CD4-positive, CD25-positive, alpha-beta regulatory T cell (primary cell): ENCODE results near the gene CDK13. TPM values are rescaled to one million over a fixed set of nuclear protein-coding genes. Genes with fewer than 3 reads are reported as not detected.
"Not testable (repeated sequence)": the region's sequence is repeated elsewhere in the genome, so short reads cannot be mapped to it uniquely, and the experiment has no call there.

Source experiments
- ATAC-seq, 2 donors: fragments of 150-1000 bp; cut with Tn5 transposase; one replicate each; pipeline ENCODE4 v1.10.0; 2021; ENCODE audit warnings: low read depth in 2 of 2, moderate number of reproducible peaks in 2 of 2, moderate library complexity in 1 of 2
- DNase-seq, 3 donors: peaks; one replicate each; pipeline versions ENCODE4 v3.0.0 to v3.0.0-alpha.2; 2012 to 2022; ENCODE audit warnings: mixed read lengths in 1 of 3
- H3K27ac ChIP-seq: one replicate; pipeline ENCODE4 v1.7.0; 2013; ENCODE audit warnings: mild to moderate bottlenecking, low read length; ENCODE audit not compliant: insufficient read depth, poor library complexity, severe bottlenecking
- H3K27me3 ChIP-seq: one replicate; pipeline ENCODE4 v1.7.0; 2013; ENCODE audit warnings: low read length; ENCODE audit not compliant: control insufficient read depth, insufficient read depth
- H3K36me3 ChIP-seq: one replicate; pipeline ENCODE4 v1.7.0; 2013; ENCODE audit warnings: mild to moderate bottlenecking, low read length, moderate library complexity; ENCODE audit not compliant: control insufficient read depth, insufficient read depth
- H3K4me1 ChIP-seq: 2 replicates; pipeline ENCODE4 v1.7.0; 2013; ENCODE audit warnings: mild to moderate bottlenecking, low read length; ENCODE audit not compliant: insufficient read depth, control insufficient read depth, poor library complexity, severe bottlenecking
- H3K4me3 ChIP-seq: one replicate; pipeline ENCODE4 v1.7.0; 2013; ENCODE audit warnings: low read depth, mild to moderate bottlenecking, low read length, moderate library complexity
- H3K9me3 ChIP-seq, 2 experiments: 1 replicate in 1 of 2; 2 replicates in 1 of 2; pipeline ENCODE4 v1.7.0; 2013; ENCODE audit warnings: low read length in 2 of 2, mild to moderate bottlenecking in 1 of 2, moderate library complexity in 1 of 2; ENCODE audit not compliant: control insufficient read depth in 2 of 2
- H3K27ac Mint-ChIP-seq, 3 donors: one replicate each; pipeline ENCODE4 v1.8.0; 2020 to 2022; ENCODE audit warnings: mild to moderate bottlenecking in 3 of 3, mixed read lengths in 3 of 3, moderate library complexity in 2 of 3
- H3K27me3 Mint-ChIP-seq: one replicate; pipeline ENCODE4 v1.8.0; 2022; ENCODE audit warnings: mild to moderate bottlenecking, mixed read lengths
- H3K36me3 Mint-ChIP-seq: one replicate; pipeline ENCODE4 v1.8.0; 2020; ENCODE audit warnings: mixed read lengths
- H3K4me1 Mint-ChIP-seq, 4 donors: one replicate each; pipeline ENCODE4 v1.8.0; 2020 to 2022; ENCODE audit warnings: mixed read lengths in 4 of 4, mild to moderate bottlenecking in 1 of 4
- H3K4me3 Mint-ChIP-seq, 4 donors: one replicate each; pipeline ENCODE4 v1.8.0; 2020 to 2022; ENCODE audit warnings: mild to moderate bottlenecking in 4 of 4, mixed read lengths in 4 of 4, moderate library complexity in 3 of 4
- H3K9me3 Mint-ChIP-seq, 7 donors: one replicate each; pipeline ENCODE4 v1.8.0; 2020 to 2022; ENCODE audit warnings: mixed read lengths in 7 of 7, mild to moderate bottlenecking in 3 of 7, moderate library complexity in 2 of 7
- polyA plus RNA-seq, 4 donors: library from polyadenylated mRNA; unstranded; fragments of 300-500 nt; fragmentation: Illumina TruSeq; gene quantifications; one replicate each; pipeline ENCODE4 v1.2.3, GENCODE V29; 2021
- total RNA-seq: library from RNA; stranded (reverse); gene quantifications from one replicate; pipeline ENCODE4 v1.2.3, GENCODE V29; 2022

The CDK13 gene
- total and polyA plus RNA-seq, 5 donors from 2014 or later, result 23.7 to 124 (median 33.9) TPM

DNA sequence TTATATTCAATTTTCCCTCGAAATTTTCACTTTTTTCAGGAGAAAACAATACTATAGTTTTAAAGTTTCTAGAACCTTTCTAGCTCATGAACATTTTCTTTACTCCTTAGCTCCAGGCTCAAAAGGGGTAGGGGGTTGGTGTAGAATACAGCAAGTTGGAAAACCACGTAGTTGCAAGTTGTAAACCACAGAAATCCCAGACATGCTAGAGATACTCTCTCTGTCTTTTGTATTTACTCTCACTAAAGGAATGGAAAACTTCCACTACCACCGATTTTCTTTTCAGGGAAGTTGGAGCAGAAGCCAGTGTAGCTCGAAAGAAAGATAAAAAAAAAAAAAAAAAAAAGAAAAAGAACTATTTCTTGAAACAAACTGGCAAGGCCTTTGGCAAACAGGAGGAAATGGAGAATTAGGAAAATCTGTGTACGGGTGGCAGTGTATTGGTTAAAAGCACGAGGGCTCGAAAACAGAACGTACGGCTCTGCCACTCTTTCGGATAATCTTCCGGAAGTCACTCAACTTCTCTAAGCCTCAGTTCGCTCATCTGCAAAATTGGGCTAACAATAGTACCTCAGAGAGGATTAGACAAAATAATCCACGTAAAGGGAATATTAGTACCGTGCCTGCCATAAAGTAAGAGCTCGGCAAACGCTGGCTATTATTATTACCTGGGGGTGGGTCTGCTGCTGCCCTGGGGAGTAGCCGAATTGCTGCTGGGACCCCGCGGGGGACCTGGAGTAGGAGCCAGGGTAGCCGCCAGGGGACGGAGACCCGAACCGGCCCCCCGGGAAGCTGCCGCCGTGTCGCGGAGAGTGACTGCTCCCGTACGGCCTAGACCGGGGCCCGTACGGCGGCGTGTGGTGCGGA is 183.7 kb downstream of the CDK13 start:
- peaks cover 25 to 49% (median 35%) of the 10 kb centered on the region in 4 donors for H3K4me1 Mint-ChIP-seq
- Histone ChIP-seq H3K9me3 (no peaks in the 10 kb centered on the region), H3K27ac (peak overlapping the region; percentile 88), H3K36me3 (no peaks in the 10 kb centered on the region), H3K4me1 (peaks cover 32% of the 10 kb centered on the region), H3K27me3 (no peaks in the 10 kb centered on the region), H3K4me3 (peak overlapping the region; percentile 99)
- DNase-seq (peak in 1 of 3 donors; percentile 54), ATAC-seq (peak; percentile 42 to 52)
- peak overlapping the region; percentile 95 to 99 (median 97) for H3K4me3 Mint-ChIP-seq
- peaks cover 3% of the 10 kb centered on the region for H3K36me3 Mint-ChIP-seq
- peaks cover 0 to 3% (median 0%) of the 10 kb centered on the region in 7 donors for H3K9me3 Mint-ChIP-seq
- H3K27ac Mint-ChIP-seq, result peak overlapping the region; percentile 90 to 97 (median 94)
- peaks cover 29% of the 10 kb centered on the region for H3K27me3 Mint-ChIP-seq

DNA sequence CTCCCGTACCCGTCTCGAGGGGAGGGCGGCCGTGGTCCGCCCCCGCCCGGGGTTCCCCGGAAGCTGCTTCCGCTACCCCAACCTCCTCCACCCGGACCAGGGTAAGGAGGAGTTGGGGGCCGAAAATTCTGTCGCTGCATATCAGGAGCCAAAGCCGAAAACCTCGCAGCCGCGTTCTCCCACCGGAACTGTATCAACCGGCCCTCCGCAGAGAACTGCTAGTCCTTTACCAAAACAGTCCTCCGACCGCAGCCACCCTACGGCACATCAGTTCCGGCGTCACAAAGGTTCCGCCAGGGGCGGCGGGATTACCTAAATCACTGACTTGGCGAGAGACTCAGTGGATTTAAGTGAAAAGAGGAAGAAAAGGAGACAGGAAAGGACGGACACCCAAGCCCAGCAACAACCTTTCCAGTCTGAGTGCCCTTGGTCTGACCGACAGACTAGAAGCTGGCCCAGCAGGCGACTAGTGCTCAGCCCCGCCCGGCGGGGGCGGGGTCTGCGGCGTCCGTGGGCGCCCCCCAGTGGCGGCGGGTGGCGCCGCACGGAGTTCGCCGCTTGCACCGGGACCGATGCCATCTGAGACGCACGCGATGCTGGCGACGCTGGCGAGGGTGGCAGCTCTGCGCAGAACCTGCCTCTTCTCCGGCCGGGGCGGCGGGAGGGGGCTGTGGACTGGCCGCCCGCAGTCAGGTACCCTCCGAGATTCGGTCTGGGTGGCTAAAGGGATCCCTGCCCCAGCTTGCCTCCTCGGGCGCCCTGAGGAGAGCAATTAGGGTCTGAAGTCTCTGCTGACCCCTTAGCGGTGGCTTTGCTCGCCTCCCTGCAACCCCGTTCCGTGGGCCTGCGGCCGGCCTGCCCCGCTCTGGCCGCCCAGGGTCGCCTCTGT is 184.6 kb downstream of the CDK13 start, which contains the start of the genes MPLKIP and SUGCT:
MPLKIP (minus strand) TSS at position 195 of the 889 bp plus-strand sequence; CDS start at position 140, 55 bp downstream.
SUGCT (plus strand) TSS at position 578 of the 889 bp plus-strand sequence.
- Mint-ChIP-seq H3K27me3 (peaks cover 29% of the 10 kb centered on the region), H3K4me3 (peak within 1 kb of the TSS; percentile 95 to 99 (median 97)), H3K9me3 (peaks cover 0 to 3% (median 0%) of the 10 kb centered on the region in 7 donors), H3K4me1 (peaks cover 18 to 45% (median 33%) of the 10 kb centered on the region in 4 donors), H3K27ac (peak within 1 kb of the TSS; percentile 94 to 98 (median 97)), H3K36me3 (no peaks in the 10 kb centered on the region)
- Histone ChIP-seq H3K4me1 (peaks cover 30% of the 10 kb centered on the region), H3K36me3 (no peaks in the 10 kb centered on the region), H3K27ac (peak within 1 kb of the TSS; percentile 88), H3K4me3 (peak within 1 kb of the TSS; percentile 99), H3K9me3 (no peaks in the 10 kb centered on the region), H3K27me3 (no peaks in the 10 kb centered on the region)
- ATAC-seq (peak; percentile 89 to 92), DNase-seq (peak; percentile 77 to 93 (median 92))

DNA sequence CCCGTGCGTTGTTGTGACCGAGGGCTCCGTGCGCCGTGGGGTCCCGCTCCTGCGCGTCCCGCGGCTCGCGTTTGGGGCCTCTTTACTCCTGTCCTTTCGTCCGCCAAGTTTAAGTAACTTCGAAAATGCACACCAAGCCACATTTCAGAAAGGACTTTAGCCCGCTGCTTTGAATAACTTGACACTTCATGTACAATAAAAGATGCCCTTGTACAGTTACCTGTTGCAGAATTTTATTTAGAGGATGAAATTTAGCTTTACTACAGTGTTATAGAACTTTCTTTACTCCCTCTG is 185.2 kb downstream of the CDK13 start:
- ATAC-seq (no peak), DNase-seq (peak in 1 of 3 donors; percentile 23)
- peak overlapping the region; percentile 88 for H3K27ac ChIP-seq
- Mint-ChIP-seq H3K27ac (peak overlapping the region in 2 of 3 donors; percentile 32 to 69), H3K4me3 (peak overlapping the region; percentile 84 to 99 (median 92)), H3K27me3 (peaks cover 29% of the 10 kb centered on the region), H3K4me1 (peaks cover 15 to 41% (median 32%) of the 10 kb centered on the region in 4 donors), H3K36me3 (no peaks in the 10 kb centered on the region), H3K9me3 (peaks cover 0 to 3% (median 0%) of the 10 kb centered on the region in 7 donors)
- H3K4me1 ChIP-seq, result peaks cover 26% of the 10 kb centered on the region
- no peaks in the 10 kb centered on the region for H3K9me3 ChIP-seq
- H3K36me3 ChIP-seq, result no peaks in the 10 kb centered on the region
- peak overlapping the region; percentile 44 for H3K4me3 ChIP-seq
- H3K27me3 ChIP-seq, result no peaks in the 10 kb centered on the region

DNA sequence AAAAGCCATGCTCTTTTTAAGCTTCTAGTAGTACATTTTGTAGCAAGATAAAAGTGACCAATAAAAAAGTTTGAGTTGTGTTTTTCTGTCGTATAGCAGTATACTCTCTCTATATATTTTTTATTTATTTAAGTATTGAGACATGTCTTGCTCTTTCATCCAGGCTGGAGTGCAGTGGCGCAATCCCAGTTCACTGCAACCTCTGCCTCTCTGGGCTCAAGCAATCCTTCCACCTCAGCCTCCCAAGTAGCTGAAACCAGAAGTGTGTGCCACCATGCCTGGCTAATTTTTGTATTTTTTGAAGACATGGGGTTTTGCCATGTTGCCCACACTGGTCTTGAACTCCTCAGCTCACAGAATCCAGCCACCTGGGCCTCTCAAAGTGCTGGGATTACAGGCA is 187.5 kb downstream of the CDK13 start:
- H3K36me3 Mint-ChIP-seq, result peaks cover 4% of the 10 kb centered on the region
- ATAC-seq (no peak), DNase-seq (no peak)
- Histone ChIP-seq H3K9me3 (no peaks in the 10 kb centered on the region), H3K36me3 (no peaks in the 10 kb centered on the region), H3K27ac (no peak overlapping the region), H3K4me1 (peaks cover 20% of the 10 kb centered on the region), H3K4me3 (no peak overlapping the region), H3K27me3 (no peaks in the 10 kb centered on the region)
- no peak overlapping the region for H3K27ac Mint-ChIP-seq
- H3K27me3 Mint-ChIP-seq, result peaks cover 41% of the 10 kb centered on the region
- peak overlapping the region in 1 of 4 donors; percentile 90 for H3K4me3 Mint-ChIP-seq
- peaks cover 3 to 19% (median 17%) of the 10 kb centered on the region in 4 donors for H3K4me1 Mint-ChIP-seq
- peaks cover 0 to 3% (median 0%) of the 10 kb centered on the region in 7 donors for H3K9me3 Mint-ChIP-seq

DNA sequence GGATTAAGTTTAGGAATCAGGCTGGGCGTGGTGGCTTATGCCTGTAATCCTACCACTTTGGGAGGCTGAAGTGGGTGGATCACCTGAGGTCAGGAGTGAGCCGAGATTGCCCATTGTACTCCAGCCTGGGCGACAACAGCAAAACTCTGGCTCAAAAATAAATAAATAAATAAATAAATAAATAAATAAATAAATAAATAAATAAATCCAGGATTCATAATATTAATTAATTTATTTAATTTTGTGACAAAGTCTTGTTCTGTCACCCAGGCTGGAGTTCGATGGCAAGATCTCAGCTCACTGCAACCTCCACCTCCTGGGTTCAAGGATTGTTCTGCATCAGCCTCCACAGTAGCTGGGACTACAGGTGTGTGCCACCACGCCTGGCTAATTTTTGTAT is 188.9 kb downstream of the CDK13 start:
- Histone ChIP-seq H3K9me3 (no peaks in the 10 kb centered on the region), H3K4me3 (no peak overlapping the region), H3K27ac (no peak overlapping the region), H3K27me3 (no peaks in the 10 kb centered on the region), H3K4me1 (peaks cover 8% of the 10 kb centered on the region), H3K36me3 (no peaks in the 10 kb centered on the region)
- ATAC-seq (no peak), DNase-seq (no peak)
- Mint-ChIP-seq H3K27me3 (peaks cover 41% of the 10 kb centered on the region), H3K4me1 (peaks cover 0 to 8% (median 6%) of the 10 kb centered on the region in 4 donors), H3K27ac (no peak overlapping the region), H3K9me3 (peaks cover 0 to 3% (median 0%) of the 10 kb centered on the region in 7 donors), H3K36me3 (peaks cover 4% of the 10 kb centered on the region), H3K4me3 (no peak overlapping the region)

DNA sequence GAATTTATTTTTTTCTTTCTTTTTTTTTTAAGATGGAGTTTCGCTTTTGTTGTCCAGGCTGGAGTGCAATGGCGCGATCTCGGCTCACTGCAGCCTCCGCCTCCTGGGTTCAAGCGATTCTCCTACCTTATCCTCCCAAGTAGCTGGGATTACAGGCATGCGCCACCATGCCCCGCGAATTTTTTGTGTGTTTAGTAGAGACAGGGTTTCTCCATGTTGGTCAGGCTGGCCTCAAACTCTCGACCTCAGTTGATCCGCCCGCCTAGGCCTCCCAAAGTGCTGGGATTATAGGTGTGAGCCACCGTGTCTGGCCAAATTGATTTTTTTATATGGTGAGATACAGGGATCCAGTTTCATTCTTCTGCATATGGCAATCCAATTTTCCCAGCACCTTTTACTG is 189.8 kb downstream of the CDK13 start:
- not testable (repeated sequence) for DNase-seq, H3K27ac Mint-ChIP-seq, H3K36me3 Mint-ChIP-seq, H3K4me3 Mint-ChIP-seq, H3K36me3 ChIP-seq, H3K4me1 Mint-ChIP-seq, H3K27ac ChIP-seq, H3K4me1 ChIP-seq, H3K27me3 ChIP-seq, H3K9me3 ChIP-seq, H3K9me3 Mint-ChIP-seq, ATAC-seq, H3K4me3 ChIP-seq
- peaks cover 36% of the 10 kb centered on the region for H3K27me3 Mint-ChIP-seq

DNA sequence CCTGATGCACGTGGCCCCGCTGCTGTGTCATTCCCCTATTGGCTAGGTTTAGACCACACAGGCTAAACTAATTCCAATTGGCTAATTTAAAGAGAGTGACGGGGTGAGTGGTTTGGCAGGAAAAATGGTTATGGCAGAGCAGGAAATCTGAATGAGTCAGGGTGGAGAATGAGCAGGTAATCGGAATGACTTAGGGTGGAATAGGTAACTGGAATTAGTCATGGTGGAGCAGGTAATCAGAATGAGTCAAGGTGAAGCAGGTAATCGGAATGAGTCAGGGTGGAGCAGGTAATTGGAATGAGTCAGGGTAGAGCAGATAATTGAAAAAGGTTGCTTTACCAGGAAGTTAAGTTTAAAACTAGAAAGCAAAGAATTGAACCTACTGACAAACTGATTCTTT is 191.9 kb downstream of the CDK13 start:
- not testable (repeated sequence) for H3K27ac ChIP-seq, H3K9me3 Mint-ChIP-seq, H3K4me1 Mint-ChIP-seq, H3K27me3 ChIP-seq, H3K4me1 ChIP-seq, H3K27ac Mint-ChIP-seq, H3K4me3 ChIP-seq, ATAC-seq, H3K4me3 Mint-ChIP-seq, H3K36me3 ChIP-seq, DNase-seq, H3K36me3 Mint-ChIP-seq, H3K9me3 ChIP-seq
- H3K27me3 Mint-ChIP-seq, result peaks cover 27% of the 10 kb centered on the region
